Right forelimb (tissue), 1 donor: ENCODE results near the gene COL11A1.
A peak's percentile ranks its signal among the peaks of the same experiment; 100 is the strongest.
"Not testable (repeated sequence)": the region's sequence is repeated elsewhere in the genome, so short reads cannot be mapped to it uniquely, and the experiment has no call there.

Experiments used
- DNase-seq: peaks from one replicate; pipeline ENCODE4 v3.0.0-alpha.2; 2018

The COL11A1 gene

DNA sequence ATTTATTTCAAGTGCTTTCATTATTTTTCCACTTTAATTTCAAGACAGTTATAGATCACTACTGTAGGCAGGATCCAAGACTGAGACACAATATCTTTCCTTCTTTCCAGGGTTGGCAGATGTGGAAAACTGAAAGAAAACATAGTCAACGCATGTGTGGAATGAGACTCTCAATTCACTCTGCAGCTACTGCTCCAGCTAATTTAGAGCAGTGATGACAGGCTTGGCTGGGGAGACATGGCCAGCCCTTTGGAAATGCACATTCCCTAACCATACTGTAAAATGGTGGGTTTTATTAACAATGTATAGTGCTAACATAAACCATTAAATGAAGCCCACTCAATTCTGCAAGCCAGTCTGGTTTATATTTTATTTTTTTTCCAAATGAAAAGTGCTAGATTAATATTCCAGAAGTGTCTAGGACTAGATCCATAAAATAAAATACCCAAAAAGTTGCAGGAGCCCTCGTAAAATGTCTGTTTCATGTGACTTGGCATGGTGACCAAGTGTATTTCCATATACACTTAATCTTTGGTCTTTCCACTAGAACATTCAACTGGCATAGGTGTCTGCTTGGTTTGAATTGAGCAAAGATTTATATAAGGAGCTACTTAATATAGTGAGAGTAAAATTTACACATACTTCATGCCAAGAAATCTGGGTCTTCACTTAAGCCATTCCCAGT, 32.9 kb downstream of the COL11A1 start:
- peak; percentile 60 for DNase-seq

DNA sequence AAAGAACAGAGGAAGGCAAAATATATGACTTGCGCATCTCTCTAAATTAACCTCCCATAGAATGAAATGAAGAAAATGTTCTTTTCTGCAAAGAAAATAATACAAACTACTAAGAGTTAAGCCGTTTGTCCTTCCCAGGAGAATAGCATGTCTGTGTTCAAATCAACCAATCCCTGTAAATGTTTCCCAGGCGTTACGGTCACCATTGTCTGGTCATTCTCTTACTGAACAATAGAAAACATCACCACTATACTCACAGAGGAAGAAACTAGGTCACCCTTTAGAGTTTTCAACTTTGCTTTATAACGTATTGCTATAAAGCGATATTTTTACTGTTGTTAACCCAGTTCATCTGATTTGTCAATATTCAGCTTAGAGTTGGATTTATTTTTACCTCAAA, 34.1 kb downstream of the COL11A1 start:
- no peak for DNase-seq

DNA sequence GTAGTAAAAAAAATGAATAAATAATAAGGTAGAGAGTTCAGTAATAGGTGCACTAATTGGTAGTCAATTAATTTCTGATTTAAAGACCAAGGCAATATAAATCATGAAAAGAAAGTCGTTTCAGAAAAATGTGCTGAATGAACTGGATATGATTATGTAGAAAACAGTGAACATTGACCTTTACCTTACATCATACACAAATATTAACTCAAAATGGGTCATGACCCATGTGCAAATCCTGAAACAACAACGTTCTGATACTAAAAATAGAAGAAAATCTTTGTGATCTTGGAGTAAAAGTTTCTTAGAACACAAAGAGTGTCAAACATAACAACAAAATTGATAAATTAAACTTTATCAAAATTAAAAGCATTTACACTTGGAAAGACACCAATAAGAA, 39.1 kb downstream of the COL11A1 start:
- DNase-seq: no peak

DNA sequence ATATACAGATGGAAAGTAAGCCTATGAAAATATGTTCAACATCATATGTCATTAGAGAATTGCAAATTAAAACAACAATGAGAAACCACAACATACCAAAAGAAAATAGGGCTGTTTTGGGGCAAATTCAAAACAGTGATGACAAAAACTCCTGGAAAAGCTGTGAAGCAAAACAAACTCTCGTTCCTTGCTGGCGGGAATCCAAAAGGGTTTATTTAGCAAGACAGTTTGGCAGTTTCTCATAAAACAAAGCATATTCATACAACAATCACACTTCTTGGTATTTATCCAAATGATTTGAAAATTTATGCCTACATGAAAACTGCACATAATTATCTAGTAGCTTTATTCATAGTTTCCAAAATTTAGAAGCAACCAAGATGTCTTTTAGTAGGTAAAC, 44.4 kb downstream of the COL11A1 start:
- DNase-seq: no peak

DNA sequence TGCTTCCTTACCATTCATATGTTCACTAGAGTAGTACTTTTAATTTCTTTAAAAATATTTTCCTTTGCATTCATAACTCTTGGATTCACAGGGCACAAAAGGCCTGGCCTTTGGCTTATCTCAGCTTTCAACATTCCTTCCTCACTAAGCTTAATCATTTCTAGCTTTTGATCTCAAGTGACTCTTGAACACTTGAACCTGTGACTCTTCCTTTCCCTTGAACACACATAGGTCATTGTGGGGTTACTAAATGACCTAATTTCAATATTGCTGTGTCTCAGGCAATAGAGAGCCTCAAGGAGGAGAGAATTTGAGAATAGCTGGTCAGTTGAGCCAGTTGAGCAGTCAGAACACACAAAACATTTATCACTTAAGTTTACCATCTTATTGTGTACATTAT, 49.9 kb downstream of the COL11A1 start:
- no peak for DNase-seq

DNA sequence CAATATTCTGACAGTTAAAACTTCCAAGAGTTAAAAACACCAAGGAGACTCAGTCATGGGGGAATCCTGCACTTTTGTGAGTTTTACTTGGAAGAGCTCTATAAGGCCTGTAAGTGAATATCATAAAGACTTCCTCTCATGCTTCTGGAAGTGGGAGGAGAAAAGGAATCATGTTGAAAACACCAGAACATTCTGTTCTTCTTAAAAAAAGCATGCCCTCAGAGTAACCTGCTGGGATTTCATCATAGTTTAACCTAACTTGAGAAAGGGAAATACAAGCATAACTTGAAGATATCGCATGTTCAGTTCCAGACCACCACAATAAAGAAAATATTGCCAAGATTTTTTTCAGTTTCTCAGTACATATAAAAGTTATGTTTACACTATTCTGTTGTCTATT, 51.9 kb downstream of the COL11A1 start:
- DNase-seq: no peak

DNA sequence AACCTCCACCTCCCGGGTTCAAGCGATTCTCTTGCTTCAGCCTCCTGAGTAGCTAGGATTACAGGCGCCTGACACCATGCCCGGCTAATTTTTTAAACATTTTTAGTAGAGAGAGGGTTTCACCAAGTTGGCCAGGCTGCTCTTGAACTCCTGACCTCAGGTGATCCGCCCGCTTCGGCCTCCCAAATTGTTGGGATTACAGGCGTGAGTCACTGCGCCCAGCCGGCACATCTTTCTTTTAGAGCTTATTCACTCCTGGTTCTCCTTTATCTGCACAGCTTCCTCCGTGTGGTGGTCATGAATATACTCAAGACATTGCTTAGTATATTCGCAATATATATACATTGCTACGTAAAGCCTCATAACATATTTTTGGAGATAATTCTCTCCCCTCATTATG, 80.2 kb downstream of the COL11A1 start:
- DNase-seq: not testable (repeated sequence)

DNA sequence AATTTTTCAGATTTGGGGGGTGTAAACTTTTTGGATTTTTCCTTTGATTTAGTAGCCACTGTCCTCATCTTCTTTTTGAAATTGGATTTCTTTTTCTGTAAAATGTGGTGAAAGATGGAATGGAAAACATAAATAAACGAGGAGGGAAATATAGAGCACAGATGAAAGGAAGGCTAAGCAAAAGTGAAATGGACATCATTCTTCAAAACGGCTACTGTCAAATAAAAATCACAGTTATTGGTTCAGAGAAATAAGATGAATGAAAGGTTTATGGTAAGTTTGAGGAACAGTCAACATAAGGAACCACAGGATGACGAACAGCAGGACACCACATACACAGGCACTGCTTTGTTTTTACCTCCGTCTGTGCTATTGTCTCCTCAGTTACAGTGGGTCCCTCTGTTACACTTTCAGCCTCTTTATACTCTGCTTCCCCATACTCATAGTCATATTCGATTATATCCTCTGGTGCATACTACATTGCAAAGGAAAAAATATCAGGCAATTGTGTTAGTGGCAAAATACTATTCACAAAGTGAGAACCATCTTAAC, 82.4 kb downstream of the COL11A1 start:
- no peak for DNase-seq

DNA sequence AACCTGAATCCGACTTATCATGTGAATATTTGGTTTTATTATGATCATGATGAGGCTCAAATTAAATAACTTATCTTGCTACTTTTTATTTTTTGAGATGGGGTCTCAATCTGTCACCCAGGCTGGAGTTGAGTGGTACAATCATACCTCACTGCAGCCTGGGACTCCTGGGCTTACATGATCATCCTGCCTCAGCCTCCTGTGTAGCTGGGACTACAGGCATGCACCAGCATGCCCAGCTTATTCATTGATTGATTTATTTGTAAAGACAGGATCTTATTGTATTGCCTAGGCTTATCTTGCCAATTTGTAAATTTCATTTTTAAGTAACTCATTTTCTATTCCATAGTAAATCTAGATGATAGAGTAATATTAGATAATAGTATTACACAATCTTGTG, 84.3 kb downstream of the COL11A1 start:
- DNase-seq: no peak

DNA sequence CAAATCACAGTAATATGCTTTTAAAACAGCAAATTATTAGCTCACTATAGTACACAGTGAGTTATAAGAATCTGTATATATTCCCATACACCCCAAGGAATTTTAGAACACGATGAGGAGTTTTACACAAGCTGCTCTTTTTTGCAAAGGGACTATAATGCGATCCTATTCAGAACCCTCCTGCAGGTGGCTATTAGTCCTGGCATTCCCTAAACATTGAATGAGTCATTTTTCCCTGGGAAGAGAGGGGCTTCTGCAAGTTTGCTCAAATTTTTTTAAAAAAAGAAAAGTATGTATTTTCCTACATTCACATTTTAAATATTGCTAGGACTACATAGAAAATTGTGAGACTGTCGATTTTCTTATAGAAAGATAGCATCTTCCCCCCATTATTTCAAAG, 106.3 kb downstream of the COL11A1 start:
- no peak for DNase-seq

DNA sequence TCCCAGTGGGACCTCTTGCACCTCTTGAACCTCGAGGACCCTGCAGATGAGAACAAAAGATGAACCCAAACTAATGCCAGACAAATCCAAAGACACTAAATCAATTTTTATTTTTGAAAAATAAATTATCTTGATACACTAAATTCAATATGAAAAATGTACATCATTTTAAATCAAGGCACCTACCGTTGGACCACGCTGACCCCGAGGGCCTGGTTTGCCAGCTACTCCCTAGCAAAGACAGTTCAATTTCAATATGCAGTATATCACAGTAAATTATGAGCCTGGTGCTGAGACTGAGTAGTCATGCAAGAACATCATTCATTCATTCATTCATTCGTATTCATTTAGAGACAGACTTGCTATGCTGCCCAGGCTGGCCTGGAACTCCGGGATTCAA, 129.4 kb downstream of the COL11A1 start:
- no peak for DNase-seq

DNA sequence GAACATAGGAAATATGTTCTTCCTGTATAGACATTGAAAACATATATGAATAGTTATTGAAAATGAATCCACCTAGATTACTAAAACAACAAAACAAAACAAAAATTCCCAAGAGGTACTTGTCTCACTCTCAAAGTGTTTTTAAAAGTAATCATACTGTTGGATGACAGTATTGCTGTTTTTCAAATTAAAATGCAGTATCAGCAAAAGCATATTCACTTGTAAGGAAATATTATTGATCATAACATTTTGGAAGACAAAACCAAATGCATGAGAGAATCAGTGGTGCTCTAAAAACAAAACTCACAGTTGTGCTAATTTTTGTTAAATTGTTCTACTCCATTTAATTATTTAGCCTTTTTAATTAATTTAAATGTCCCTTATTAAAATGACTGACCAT, 131.0 kb downstream of the COL11A1 start:
- no peak for DNase-seq

DNA sequence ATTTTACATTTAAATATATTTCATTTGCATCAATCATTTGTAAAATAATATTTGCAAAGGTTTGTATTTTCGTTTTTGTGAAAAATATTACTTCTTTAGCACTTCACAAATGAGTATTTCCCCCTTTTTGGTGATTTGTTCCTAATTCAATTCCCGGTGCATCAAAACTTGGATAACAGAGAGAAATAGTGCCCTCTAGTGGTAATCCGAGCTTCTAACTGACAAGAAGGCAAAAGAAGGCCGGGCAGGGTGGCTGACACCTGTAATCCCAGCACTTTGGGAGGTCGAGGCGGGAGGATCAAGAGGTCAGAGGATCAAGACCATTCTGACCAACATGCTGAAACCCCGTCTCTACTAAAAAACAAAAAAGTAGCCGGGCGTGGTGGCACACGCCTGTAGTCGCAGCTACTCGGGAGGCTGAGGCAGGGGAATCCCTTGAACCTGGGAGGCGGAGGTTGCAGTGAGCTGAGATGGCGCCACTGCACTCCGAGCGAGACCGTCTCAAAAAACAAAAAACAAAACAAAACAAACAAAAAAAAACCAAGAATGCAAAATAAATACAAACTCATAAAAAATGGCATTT, 137.7 kb downstream of the COL11A1 start:
- no peak for DNase-seq

DNA sequence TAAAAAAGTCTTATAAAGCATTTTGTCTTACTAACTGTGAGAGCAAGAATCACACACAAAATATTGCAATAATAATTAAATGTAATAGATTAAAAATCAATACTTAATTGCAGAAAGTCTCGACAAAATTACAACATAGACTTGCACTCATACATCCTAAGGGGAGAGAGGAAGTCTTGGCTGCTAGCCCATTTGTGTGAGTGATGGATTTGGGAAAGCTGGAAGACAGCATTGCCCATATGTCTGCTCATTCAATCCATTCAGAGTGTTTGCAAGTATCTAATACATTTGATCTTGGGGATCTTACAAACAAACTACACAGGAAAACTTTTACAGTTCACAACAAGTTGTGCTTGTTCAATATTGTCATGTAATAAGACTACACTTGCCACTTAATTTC, 140.5 kb downstream of the COL11A1 start:
- DNase-seq: no peak

DNA sequence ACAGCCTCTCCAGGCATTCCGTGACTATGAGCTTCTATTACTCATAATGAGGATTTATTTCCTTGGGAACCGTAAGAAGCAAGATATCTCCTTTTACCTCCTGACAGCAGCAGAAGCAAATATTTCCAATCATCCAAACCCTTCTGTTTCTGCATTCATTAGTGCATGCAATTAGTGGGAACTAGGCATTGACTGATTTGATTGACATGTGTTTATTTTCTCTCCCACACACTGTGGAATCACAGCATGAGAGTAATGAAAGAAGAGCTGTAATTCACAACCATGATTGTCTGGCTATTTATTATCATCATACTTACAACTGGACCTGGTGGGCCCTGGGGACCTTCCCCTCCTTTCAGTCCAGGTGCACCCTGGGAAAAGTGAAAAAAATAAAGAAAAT, 146.8 kb downstream of the COL11A1 start:
- DNase-seq: no peak

DNA sequence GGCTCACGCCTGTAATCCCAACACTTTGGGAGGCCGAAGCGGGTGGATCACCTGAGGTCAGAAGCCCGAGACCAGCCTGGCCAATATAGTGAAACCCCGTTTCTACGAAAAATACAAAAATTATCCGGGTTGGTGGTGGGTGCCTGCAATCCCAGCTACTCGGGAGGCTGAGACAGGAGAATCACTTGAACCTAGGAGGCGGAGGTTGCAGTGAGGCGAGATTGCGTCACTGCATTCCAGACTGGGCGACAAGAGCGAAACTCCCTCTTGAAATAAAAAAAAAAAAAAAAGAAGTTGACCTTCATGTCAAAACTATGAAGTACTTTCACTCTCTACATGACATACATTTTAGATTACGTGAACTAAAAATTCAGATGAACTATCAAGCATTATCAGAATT, 153.7 kb downstream of the COL11A1 start:
- no peak for DNase-seq

DNA sequence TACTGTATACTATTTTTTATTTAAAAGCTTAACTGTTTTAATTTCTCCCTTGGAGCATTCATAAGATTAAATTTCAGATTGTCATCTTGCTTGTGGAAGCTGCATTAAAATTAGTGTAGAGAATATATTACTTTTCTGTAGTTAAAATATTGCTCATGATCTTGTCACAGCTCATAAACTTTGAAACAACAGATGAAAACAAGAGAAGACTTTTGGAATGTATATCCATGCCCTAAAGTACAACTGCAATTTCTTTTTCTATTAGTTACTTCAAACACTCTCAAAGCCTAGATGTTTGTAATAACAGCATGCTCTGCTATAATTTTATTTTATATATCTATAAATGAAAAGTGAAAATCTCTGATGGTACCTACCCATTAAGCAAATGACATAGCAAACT, 155.9 kb downstream of the COL11A1 start:
- DNase-seq: no peak

DNA sequence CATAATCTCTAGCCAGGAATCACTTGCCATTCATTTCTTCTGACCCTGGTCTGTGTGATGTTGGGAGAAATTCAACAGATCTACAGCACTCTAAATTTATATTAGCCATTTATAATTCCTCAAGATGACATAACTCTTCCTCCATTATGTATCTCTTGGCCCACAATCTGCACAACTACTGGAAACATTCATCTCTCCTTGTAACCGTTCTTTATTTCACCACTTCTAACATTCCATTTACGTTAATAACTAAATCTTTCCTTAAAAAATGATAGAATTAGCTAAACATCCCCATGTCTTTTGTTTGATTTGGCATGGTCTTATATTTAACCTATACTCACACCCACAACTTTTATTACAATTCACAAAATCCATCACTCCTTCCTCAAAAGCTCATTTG, 166.0 kb downstream of the COL11A1 start:
- DNase-seq: no peak

DNA sequence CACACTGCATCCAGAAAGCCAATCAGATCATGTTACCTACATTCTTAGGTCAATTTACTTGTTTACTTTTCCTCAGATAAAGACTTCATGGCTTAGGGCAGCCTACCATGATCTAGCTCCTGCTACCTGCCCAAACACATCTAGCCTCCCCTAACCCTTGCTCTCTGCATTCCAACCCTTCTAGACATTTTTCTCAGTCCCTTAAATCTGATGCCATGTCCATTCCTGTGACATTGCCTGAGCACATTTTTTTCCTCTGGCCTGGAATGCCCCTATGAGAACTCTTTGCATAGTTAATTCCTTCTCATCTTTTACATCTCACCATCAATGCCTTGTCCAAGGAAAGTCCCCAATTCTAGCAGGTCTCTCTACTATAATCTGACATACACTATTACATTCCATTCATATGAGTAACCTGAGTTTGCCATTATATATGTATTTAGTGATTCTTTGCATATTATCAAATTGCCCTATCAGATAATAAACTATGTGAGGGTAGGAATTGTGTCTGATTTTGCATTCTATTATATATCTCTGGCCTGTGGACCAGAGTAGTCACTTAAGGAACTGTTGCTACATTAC, 166.9 kb downstream of the COL11A1 start:
- DNase-seq: no peak

DNA sequence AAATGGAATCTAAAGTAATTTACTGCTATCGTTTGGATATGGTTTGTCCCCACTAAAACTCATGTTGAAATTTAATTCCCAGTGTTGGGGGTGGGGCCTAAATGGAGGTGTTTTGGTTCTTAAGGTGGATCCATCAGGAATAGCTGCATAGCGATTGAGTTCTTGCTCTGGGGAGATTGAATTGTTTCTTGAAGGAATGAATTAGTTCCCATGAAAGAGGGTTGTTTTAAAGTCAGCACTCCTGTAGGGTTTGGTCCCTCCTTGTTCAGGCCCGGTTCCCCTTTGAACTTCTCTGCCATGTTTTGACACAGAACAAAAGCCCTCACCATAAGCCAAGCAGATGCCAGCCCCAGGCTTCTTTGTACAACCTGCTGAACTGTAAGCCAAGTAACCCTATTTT, 170.9 kb downstream of the COL11A1 start:
- DNase-seq: no peak

DNA sequence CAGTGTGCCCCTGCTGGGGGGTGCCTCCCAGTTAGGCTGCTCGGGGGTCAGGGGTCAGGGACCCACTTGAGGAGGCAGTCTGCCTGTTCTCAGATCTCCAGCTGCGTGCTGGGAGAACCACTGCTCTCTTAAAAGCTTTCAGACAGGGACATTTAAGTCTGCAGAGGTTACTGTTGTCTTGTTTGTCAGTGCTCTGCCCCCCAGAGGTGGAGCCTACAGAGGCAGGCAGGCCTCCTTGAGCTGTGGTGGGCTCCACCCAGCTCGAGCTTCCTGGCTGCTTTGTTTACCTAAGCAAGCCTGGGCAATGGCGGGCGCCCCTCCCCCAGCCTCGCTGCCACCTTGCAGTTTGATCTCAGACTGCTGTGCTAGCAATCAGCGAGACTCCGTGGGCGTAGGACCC, 175.0 kb downstream of the COL11A1 start:
- DNase-seq: not testable (repeated sequence)

DNA sequence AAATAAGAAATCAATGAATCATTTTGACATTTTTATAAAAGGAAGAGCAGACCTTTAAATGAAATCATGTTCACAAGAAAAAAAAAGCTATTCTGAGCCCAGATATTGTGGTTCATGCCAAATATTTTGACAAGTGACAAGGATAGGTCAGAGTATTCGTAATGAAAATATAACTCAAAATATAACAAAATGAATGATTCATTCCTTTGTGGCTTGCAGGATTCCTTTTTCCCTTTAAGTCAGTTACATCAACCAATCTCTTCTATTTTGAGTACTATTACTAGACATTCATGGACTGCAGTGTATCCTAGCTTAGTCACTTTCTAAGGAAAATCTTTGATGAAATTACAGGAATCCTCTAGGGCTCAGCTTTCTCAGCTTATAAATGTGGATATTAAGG, 188.7 kb downstream of the COL11A1 start:
- no peak for DNase-seq

DNA sequence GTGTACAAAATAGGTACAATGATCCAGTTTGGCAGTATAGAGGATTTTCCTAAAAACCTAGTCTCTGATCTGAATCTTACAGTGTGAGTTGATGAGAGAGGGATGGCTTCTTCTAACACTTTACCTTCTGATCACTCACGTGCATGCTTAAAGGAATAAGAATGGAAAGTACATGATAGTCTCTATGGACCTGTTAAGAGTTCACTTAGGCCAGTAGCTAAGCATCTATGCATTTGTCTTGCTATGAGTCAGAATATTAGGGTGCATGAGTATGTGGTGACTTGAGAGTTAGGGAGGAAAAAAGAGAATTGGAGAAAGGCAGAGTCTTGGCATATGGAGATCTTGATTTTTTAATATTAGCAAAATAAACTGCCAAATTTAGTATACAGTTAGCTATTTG, 206.3 kb downstream of the COL11A1 start:
- no peak for DNase-seq

DNA sequence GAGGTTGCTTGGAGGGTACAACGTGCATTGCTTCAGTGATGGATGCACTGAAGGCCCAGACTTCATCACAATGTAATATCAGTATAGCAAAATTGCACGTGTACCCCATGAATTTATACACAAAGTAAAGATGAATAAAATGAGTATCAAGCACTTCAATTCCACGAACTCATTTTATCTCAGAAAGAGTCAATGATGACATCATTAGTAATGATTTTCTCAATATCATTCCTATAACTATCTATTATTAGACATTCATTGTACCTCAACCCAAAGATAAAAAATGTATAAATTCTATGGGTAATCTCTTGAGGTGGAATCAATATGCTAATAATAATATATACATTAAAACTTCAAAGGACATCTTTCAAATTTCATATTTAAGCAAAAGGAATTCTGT, 208.4 kb downstream of the COL11A1 start:
- no peak for DNase-seq

DNA sequence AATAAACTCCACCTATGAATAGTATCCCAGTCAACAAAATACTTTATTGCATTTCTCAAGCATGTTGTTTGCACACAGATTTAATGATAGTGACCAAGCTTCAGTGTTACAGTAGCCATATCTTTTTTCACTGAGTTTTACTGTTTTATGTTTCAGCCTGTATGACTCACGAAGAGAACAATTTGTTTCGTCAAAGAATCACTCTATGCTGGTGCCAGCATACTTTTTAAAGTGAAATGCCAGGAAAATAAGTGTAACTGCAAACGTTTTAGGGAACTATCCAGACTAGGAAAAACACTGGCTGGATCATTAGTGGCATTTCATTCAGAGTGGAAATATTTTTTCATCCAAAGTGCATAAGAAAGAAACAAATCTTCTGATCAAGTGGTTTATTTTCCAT, 210.8 kb downstream of the COL11A1 start:
- DNase-seq: no peak
